Activated CD8-positive, alpha-beta memory T cell treated with anti-CD3 and anti-CD28 coated beads for 36 hours (primary cell): ENCODE data around the gene FAIM2. TPM values are rescaled to one million over a fixed set of nuclear protein-coding genes. Genes with fewer than 3 reads are reported as not detected.

ENCODE experiments used
- CTCF ChIA-PET: fragments of 350-600 bp; sonication (Branson Sonifier 250); formaldehyde crosslinking; loops from one replicate; lab custom pipeline; 2021; ENCODE audit warnings: antibody characterized with exemption; lab: Charles Lee
- POLR2A ChIA-PET: fragments of 350-600 bp; sonication (Branson Sonifier 250); formaldehyde crosslinking; loops from one replicate; lab custom pipeline; 2021; ENCODE audit warnings: antibody characterized with exemption; lab: Charles Lee
- total RNA-seq, 2 experiments: library from RNA; stranded (reverse); gene quantifications; one replicate each; pipeline ENCODE4 v1.2.3, GENCODE V29; 2021

Gene FAIM2
- total RNA-seq, 2 experiments from 2014 or later = 0.23 to 1.0 TPM

- ChIA-PET POLR2A (no interaction called here), CTCF (interaction anchor here (0.8 to 2.2 kb wide), 4 partner anchors 10 to 25 kb away, joined by 3 to 9 read pairs (median 4); no protein-coding TSS in a partner anchor)
Measured at GRCh38 chr12:49942921-49943624, 39.4 kb upstream of the FAIM2 start.

- POLR2A ChIA-PET = interaction anchor here (0.5 kb wide), 1 partner anchor 184 kb away, joined by 3 read pairs; no protein-coding TSS in a partner anchor
- CTCF ChIA-PET = interaction anchor here (0.6 to 2.2 kb wide), 4 partner anchors 9 to 503 kb away, joined by 3 to 9 read pairs (median 4); no protein-coding TSS in a partner anchor
Measured at GRCh38 chr12:49942512-49942893, 38.8 kb upstream of the FAIM2 start.

GRCh38 chr12:49941556-49942511, 38.1 kb upstream of the FAIM2 start:
- CTCF ChIA-PET = interaction anchor here (0.6 to 2.2 kb wide), 4 partner anchors 8 to 504 kb away, joined by 3 to 9 read pairs (median 4); no protein-coding TSS in a partner anchor
- POLR2A ChIA-PET = interaction anchor here (0.5 kb wide), 1 partner anchor 184 kb away, joined by 3 read pairs; no protein-coding TSS in a partner anchor

GRCh38 chr12:49939707-49940106, 36.0 kb upstream of the FAIM2 start:
- ChIA-PET CTCF (interaction anchor here (0.6 kb wide), 1 partner anchor 996 kb away, joined by 3 read pairs; no protein-coding TSS in a partner anchor), POLR2A (no interaction called here)

GRCh38 chr12:49939307-49939706, 35.6 kb upstream of the FAIM2 start:
- CTCF ChIA-PET = interaction anchor here (0.6 to 0.7 kb wide), 2 partner anchors 149 to 997 kb away, joined by 3 to 5 read pairs; no protein-coding TSS in a partner anchor

GRCh38 chr12:49937639-49938300, 34.1 kb upstream of the FAIM2 start:
- POLR2A ChIA-PET = interaction anchor here (0.6 kb wide), 1 partner anchor 83 kb away, joined by 3 read pairs; no protein-coding TSS in a partner anchor

More at GRCh38 chr12:49939307-49939706, 35.6 kb upstream of the FAIM2 start:
- POLR2A ChIA-PET = no interaction called here

GRCh38 chr12:49936925-49937324, 33.2 kb upstream of the FAIM2 start:
- ChIA-PET POLR2A (no interaction called here), CTCF (interaction anchor here (0.6 to 1.4 kb wide), 3 partner anchors 9 to 122 kb away, joined by 3 to 4 read pairs (median 4); no protein-coding TSS in a partner anchor)

More at GRCh38 chr12:49937639-49938300, 34.1 kb upstream of the FAIM2 start:
- CTCF ChIA-PET = interaction anchor here (0.6 to 1.4 kb wide), 3 partner anchors 8 to 121 kb away, joined by 3 to 4 read pairs (median 4); no protein-coding TSS in a partner anchor

GRCh38 chr12:49934505-49934904, 30.8 kb upstream of the FAIM2 start:
- CTCF ChIA-PET = no interaction called here
- POLR2A ChIA-PET = no interaction called here

- POLR2A ChIA-PET = no interaction called here
Measured at GRCh38 chr12:49933796-49934195, 30.1 kb upstream of the FAIM2 start.

GRCh38 chr12:49932533-49933130, 28.9 kb upstream of the FAIM2 start:
- POLR2A ChIA-PET = no interaction called here
- CTCF ChIA-PET = interaction anchor here (1.7 to 2.8 kb wide), 2 partner anchors 13 to 34 kb away, joined by 5 to 8 read pairs; no protein-coding TSS in a partner anchor

More at GRCh38 chr12:49933796-49934195, 30.1 kb upstream of the FAIM2 start:
- CTCF ChIA-PET = interaction anchor here (0.7 to 2.8 kb wide), 3 partner anchors 9 to 170 kb away, joined by 4 to 8 read pairs (median 5); no protein-coding TSS in a partner anchor

- ChIA-PET POLR2A (no interaction called here), CTCF (interaction anchor here (1.7 to 2.8 kb wide), 2 partner anchors 14 to 35 kb away, joined by 5 to 8 read pairs; no protein-coding TSS in a partner anchor)
Measured at GRCh38 chr12:49932023-49932422, 28.3 kb upstream of the FAIM2 start.

GRCh38 chr12:49930515-49931288, 27.0 kb upstream of the FAIM2 start:
- ChIA-PET POLR2A (no interaction called here), CTCF (interaction anchor here (1.1 to 1.2 kb wide), 2 partner anchors 15 to 23 kb away, joined by 3 read pairs; no protein-coding TSS in a partner anchor)

GRCh38 chr12:49929581-49929980, 25.9 kb upstream of the FAIM2 start:
- POLR2A ChIA-PET = no interaction called here
- CTCF ChIA-PET = interaction anchor here (1.1 to 1.5 kb wide), 3 partner anchors 14 to 16 kb away, joined by 3 to 7 read pairs (median 3); no protein-coding TSS in a partner anchor

- CTCF ChIA-PET = interaction anchor here (0.6 to 1.5 kb wide), 4 partner anchors 15 to 51 kb away, joined by 3 to 7 read pairs (median 3); no protein-coding TSS in a partner anchor
- POLR2A ChIA-PET = no interaction called here
Measured at GRCh38 chr12:49928471-49928870, 24.8 kb upstream of the FAIM2 start.

GRCh38 chr12:49925433-49926204, 21.9 kb upstream of the FAIM2 start:
- POLR2A ChIA-PET = no interaction called here
- CTCF ChIA-PET = interaction anchor here (1.0 kb wide), 1 partner anchor 161 kb away, joined by 3 read pairs; no protein-coding TSS in a partner anchor

GRCh38 chr12:49924628-49925246, 21.0 kb upstream of the FAIM2 start:
- POLR2A ChIA-PET = no interaction called here
- CTCF ChIA-PET = no interaction called here
